Subcutaneous preadipocyte (primary cell): Measurements from ENCODE around the gene CNFN. TPM values are rescaled to one million over a fixed set of nuclear protein-coding genes. Genes with fewer than 3 reads are reported as not detected.

Experiments used
- small RNA-seq: library from RNA; depleted of rRNA; stranded (forward); fragments of <200 nt; gene quantifications from one replicate; pipeline ENCODE3, GENCODE V24; 2012
- total RNA-seq: library from RNA; depleted of rRNA; stranded (reverse); fragments of >200 nt; gene quantifications from 2 replicates; pipeline ENCODE4 v1.2.3, GENCODE V29; 2012

Gene CNFN, protein sequence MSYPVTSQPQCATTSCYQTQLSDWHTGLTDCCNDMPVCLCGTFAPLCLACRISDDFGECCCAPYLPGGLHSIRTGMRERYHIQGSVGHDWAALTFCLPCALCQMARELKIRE
- 0.37 TPM in 1 of 2 replicates, not detected in the other for total RNA-seq

DNA sequence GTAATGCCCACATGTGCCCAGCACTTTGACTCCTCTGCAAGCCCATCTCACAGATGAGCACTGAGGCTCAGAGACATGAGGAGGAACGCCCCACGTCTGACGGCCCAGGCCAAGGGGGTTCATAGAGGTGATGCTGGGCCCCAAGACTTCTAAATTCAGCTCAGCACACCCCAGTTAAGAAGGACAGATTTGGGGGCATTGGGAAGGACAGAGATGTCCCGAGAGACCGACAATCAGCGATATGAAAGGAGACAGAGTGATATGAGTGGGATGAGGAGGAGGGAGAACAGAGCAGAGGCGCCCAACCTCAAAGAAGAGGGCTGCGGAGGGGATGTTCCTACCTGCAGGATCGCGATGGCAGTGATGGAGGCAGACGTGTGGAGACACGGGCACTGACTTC is at the start of gene CNFN:
Gene CNFN, minus strand, starts transcription at position 399 of the 400 bp plus-strand sequence. CDS start 1,260 bp downstream, outside the sequence.

DNA sequence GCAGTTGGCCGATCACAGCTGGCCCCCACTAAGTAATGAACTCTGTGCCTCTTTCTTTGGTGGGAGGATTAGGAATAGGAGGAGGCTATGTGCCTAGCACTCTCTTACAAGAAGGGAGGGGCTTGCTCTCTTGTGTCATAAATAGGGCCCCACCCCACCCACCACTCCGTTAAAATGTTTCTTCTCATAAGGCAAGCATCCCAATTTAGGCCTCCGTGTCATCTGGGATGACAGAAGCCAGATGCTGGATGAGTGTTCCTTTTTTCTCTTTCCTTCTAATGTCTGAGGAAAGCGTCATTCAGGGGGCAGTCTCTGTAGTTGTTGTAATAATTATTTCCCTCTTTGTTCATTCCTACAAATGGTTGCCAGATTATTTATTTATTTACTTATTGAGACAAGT is 37.2 kb upstream of the CNFN start, which contains the start of gene LIPE:
Gene LIPE, minus strand, starts transcription at position 76 of the 400 bp plus-strand sequence. CDS start 239 bp downstream, outside the sequence.

Small RNA genes lying within 50 kb of the gene (small RNA-seq; reads per million reads assigned to genes)
- not detected for gene MIR8077

Other genes starting within 250 kb of the CNFN start
- 11.8 and 17.6 TPM in 2 replicates for gene DEDD2, start 172.6 kb downstream of the CNFN start, total RNA-seq
- 14.7 and 19.4 TPM in 2 replicates for gene ZNF526, start 170.0 kb downstream of the CNFN start, total RNA-seq
- 15.4 and 24.6 TPM in 2 replicates for gene GSK3A, start 147.7 kb downstream of the CNFN start, total RNA-seq
- 20.2 and 34.0 TPM in 2 replicates for gene ERF, start 135.2 kb downstream of the CNFN start, total RNA-seq
- 18.4 and 20.1 TPM in 2 replicates for gene CIC, start 121.0 kb downstream of the CNFN start, total RNA-seq
- gene PRR19, start 88.2 kb downstream of the CNFN start, total RNA-seq: under 0.01 and 0.20 TPM in 2 replicates
- gene PAFAH1B3, start 87.7 kb downstream of the CNFN start, total RNA-seq: 9.6 and 11.9 TPM in 2 replicates
- gene TMEM145, start 77.0 kb downstream of the CNFN start, total RNA-seq: 0.98 TPM in 1 of 2 replicates, not detected in the other
- 18.4 and 21.5 TPM in 2 replicates for gene MEGF8, start 64.7 kb downstream of the CNFN start, total RNA-seq
- 4.0 and 15.6 TPM in 2 replicates for gene LIPE, start 37.1 kb upstream of the CNFN start, total RNA-seq
- gene CXCL17, start 52.6 kb upstream of the CNFN start, total RNA-seq: not detected in 2 replicates
- not detected in 2 replicates for gene CEACAM1, start 138.2 kb upstream of the CNFN start, total RNA-seq
- not detected in 2 replicates for gene CEACAM8, start 204.6 kb upstream of the CNFN start, total RNA-seq